ENCODE data around the gene LRRC8D.

GRCh38 chr1:89897347-89898133 is 76.7 kb downstream of the LRRC8D start:
- no peak for TF ChIP-seq CTCF (IDR thresholded peaks at IDR 0.05; ENCODE audit: insufficient read depth, low read length, poor library complexity, severe bottlenecking)
- no peak for TF ChIP-seq EZH2phosphoT487 (conservative IDR thresholded peaks at IDR 0.05; ENCODE audit: low read length)

Data from SU-DHL-6 (cell line).